DND-41 (cell line): ENCODE data around the gene CDKN2B.

Experiments used
- ATAC-seq: fragments of 200-7000 bp; cut with Tn5 transposase; 3 replicates; pipeline ENCODE4 v1.9.1; 2021; ENCODE audit warnings: low read depth; ENCODE audit not compliant: insufficient read depth
- DNase-seq: peaks from one replicate; pipeline ENCODE4 v3.0.0-alpha.2; 2020
- H2AFZ ChIP-seq: 2 replicates; pipeline ENCODE4 v1.6.0; 2012; ENCODE audit warnings: low read depth, low read length
- H3K27ac ChIP-seq: 2 replicates; pipeline ENCODE4 v1.5.1; 2012; ENCODE audit warnings: low read length, inconsistent platforms
- H3K27me3 ChIP-seq: fragments of 200-600 bp; sonication (generic); 2 replicates; pipeline ENCODE4 v1.6.0; 2012; ENCODE audit warnings: low read length, mild to moderate bottlenecking, inconsistent platforms; ENCODE audit not compliant: insufficient read depth, poor library complexity
- H3K36me3 ChIP-seq: 2 replicates; pipeline ENCODE4 v1.5.1; 2012; ENCODE audit warnings: low read length, inconsistent platforms; ENCODE audit not compliant: insufficient read depth
- H3K4me1 ChIP-seq: 2 replicates; pipeline ENCODE4 v1.5.1; 2012; ENCODE audit warnings: mild to moderate bottlenecking, low read length; ENCODE audit not compliant: insufficient read depth
- H3K4me2 ChIP-seq: 2 replicates; pipeline ENCODE4 v1.6.0; 2012; ENCODE audit warnings: mild to moderate bottlenecking, moderate library complexity, low read length, inconsistent platforms; ENCODE audit not compliant: insufficient read depth
- H3K4me3 ChIP-seq, 2 experiments: fragments of 200-600 bp in 1 of 2; shearing (Covaris generic) in 1 of 2; 2 replicates each; pipeline ENCODE4 v1.5.1; 2012 to 2016; ENCODE audit warnings: inconsistent platforms in 2 of 2, low read length in 2 of 2, mild to moderate bottlenecking in 2 of 2, low read depth in 1 of 2, moderate library complexity in 1 of 2
- H3K79me2 ChIP-seq: 2 replicates; pipeline ENCODE4 v1.6.0; 2012; ENCODE audit warnings: low read length, inconsistent platforms; ENCODE audit not compliant: insufficient read depth
- H3K9ac ChIP-seq: 2 replicates; pipeline ENCODE4 v1.6.0; 2012; ENCODE audit warnings: low read depth, mild to moderate bottlenecking, inconsistent platforms, low read length, moderate library complexity
- H3K9me3 ChIP-seq: 2 replicates; pipeline ENCODE4 v1.5.1; 2012; ENCODE audit warnings: low read length, moderate library complexity, mild to moderate bottlenecking, inconsistent platforms; ENCODE audit not compliant: insufficient read depth, severe bottlenecking
- H4K20me1 ChIP-seq: 2 replicates; pipeline ENCODE4 v1.6.0; 2012; ENCODE audit warnings: low read length; ENCODE audit not compliant: insufficient read depth
- CTCF ChIP-seq: IDR thresholded peaks from 2 replicates; pipeline ENCODE4 v1.5.1; 2012; ENCODE audit warnings: borderline replicate concordance, low read length, moderate library complexity, mild to moderate bottlenecking; ENCODE audit not compliant: poor library complexity, severe bottlenecking; ENCODE audit errors: extremely low read depth
- EZH2 ChIP-seq: IDR thresholded peaks from 3 replicates; pipeline ENCODE4 v1.6.1; 2012; ENCODE audit warnings: borderline replicate concordance, low read depth, mild to moderate bottlenecking, moderate library complexity, low read length, inconsistent platforms; ENCODE audit not compliant: severe bottlenecking

Gene CDKN2B

GRCh38 chr9:22026696-22027095 lies 17.6 kb upstream of the CDKN2B start:
- Histone ChIP-seq H3K9ac (no peak overlapping the region), H3K27me3 (no peaks in the 10 kb centered on the region), H3K4me3 (no peak overlapping the region), H3K27ac (peak overlapping the region; percentile 34; the same call in 1 of the 2 replicates), H2AFZ (no peak overlapping the region), H4K20me1 (peaks cover 32% of the 10 kb centered on the region), H3K4me2 (no peak overlapping the region), H3K79me2 (peaks cover 82% of the 10 kb centered on the region), H3K36me3 (peaks cover 43% of the 10 kb centered on the region), H3K9me3 (no peaks in the 10 kb centered on the region), H3K4me1 (no peaks in the 10 kb centered on the region)
- ATAC-seq (no peak), DNase-seq (no peak)
- TF ChIP-seq EZH2 (no peak), CTCF (no peak)

GRCh38 chr9:22022396-22022795 lies 13.3 kb upstream of the CDKN2B start:
- no peak for DNase-seq
- H3K9ac ChIP-seq = no peak overlapping the region
- H4K20me1 ChIP-seq = peaks cover 35% of the 10 kb centered on the region
- H2AFZ ChIP-seq = no peak overlapping the region
- peaks cover 28% of the 10 kb centered on the region for H3K36me3 ChIP-seq
- ATAC-seq = no peak
- no peaks in the 10 kb centered on the region for H3K27me3 ChIP-seq
- no peaks in the 10 kb centered on the region; the same call in 1 of the 2 replicates for H3K4me1 ChIP-seq
- peaks cover 99% of the 10 kb centered on the region for H3K79me2 ChIP-seq
- no peak overlapping the region for H3K4me2 ChIP-seq
- no peak overlapping the region for H3K4me3 ChIP-seq
- H3K27ac ChIP-seq = no peak overlapping the region
- TF ChIP-seq CTCF (no peak), EZH2 (no peak)
- H3K9me3 ChIP-seq = no peaks in the 10 kb centered on the region

- Histone ChIP-seq H3K27me3 (no peaks in the 10 kb centered on the region), H3K79me2 (peaks cover 83% of the 10 kb centered on the region), H3K4me2 (no peak overlapping the region), H3K4me3 (no peak overlapping the region), H4K20me1 (peaks cover 25% of the 10 kb centered on the region), H2AFZ (no peak overlapping the region), H3K4me1 (peaks cover 24% of the 10 kb centered on the region; the same call in 1 of the 2 replicates), H3K27ac (no peak overlapping the region), H3K36me3 (peaks cover 61% of the 10 kb centered on the region), H3K9ac (no peak overlapping the region), H3K9me3 (no peaks in the 10 kb centered on the region)
- DNase-seq (peak; percentile 51), ATAC-seq (peak; percentile 51; the same call in 2 of the 3 replicates)
- TF ChIP-seq CTCF = no peak
- TF ChIP-seq EZH2 = no peak
Measured at GRCh38 chr9:22010866-22011625, 1.9 kb upstream of the CDKN2B start.
